Lung (tissue), 12 donors: ENCODE measurements around the gene CSNK1G3. TPM values are rescaled to one million over a fixed set of nuclear protein-coding genes. Genes with fewer than 3 reads are reported as not detected.
A peak's percentile ranks its signal among the peaks of the same experiment; 100 is the strongest.

Experiments used
- ATAC-seq: fragments of 200-7000 bp; cut with Tn5 transposase; one replicate; pipeline ENCODE4 v1.9.1; 2020; ENCODE audit warnings: moderate number of reproducible peaks; ENCODE audit not compliant: insufficient read depth, low FRiP score
- DNase-seq, 3 donors: peaks; one replicate each; pipeline ENCODE4 v3.0.0-alpha.2; 2013 to 2017
- H3K27ac ChIP-seq, 2 donors: one replicate each; pipeline ENCODE4 v1.5.1; 2013; ENCODE audit warnings: mild to moderate bottlenecking in 2 of 2, moderate library complexity in 2 of 2, control low read depth in 1 of 2, inconsistent platforms in 1 of 2, low read depth in 1 of 2, low read length in 1 of 2
- H3K27me3 ChIP-seq, 3 donors: one replicate each; pipeline ENCODE4 v1.5.1; 2013; ENCODE audit warnings: low read length in 2 of 3; ENCODE audit not compliant: control insufficient read depth in 3 of 3, insufficient read depth in 3 of 3
- H3K36me3 ChIP-seq, 4 donors: one replicate each; pipeline ENCODE4 v1.5.1; 2013; ENCODE audit warnings: low read length in 4 of 4, mild to moderate bottlenecking in 1 of 4, moderate library complexity in 1 of 4; ENCODE audit not compliant: control insufficient read depth in 4 of 4, insufficient read depth in 4 of 4
- H3K4me1 ChIP-seq, 5 donors: one replicate each; pipeline ENCODE4 v1.5.1; 2013; ENCODE audit warnings: low read length in 5 of 5, mild to moderate bottlenecking in 2 of 5, moderate library complexity in 1 of 5; ENCODE audit not compliant: control insufficient read depth in 5 of 5, insufficient read depth in 5 of 5
- H3K4me3 ChIP-seq: one replicate; pipeline ENCODE4 v1.5.1; 2013; ENCODE audit warnings: mild to moderate bottlenecking, control low read depth, moderate library complexity
- H3K9ac ChIP-seq, 2 donors: one replicate each; pipeline ENCODE4 v1.5.1; 2013; ENCODE audit warnings: low read length in 2 of 2, control low read depth in 1 of 2; ENCODE audit not compliant: insufficient read depth in 1 of 2
- H3K9me3 ChIP-seq, 4 donors: one replicate each; pipeline ENCODE4 v1.5.1; 2013; ENCODE audit warnings: low read length in 3 of 4, mild to moderate bottlenecking in 1 of 4, moderate library complexity in 1 of 4; ENCODE audit not compliant: control insufficient read depth in 4 of 4, insufficient read depth in 3 of 4
- CTCF ChIP-seq: IDR thresholded peaks from 2 replicates; pipeline ENCODE4 v1.5.1; 2012; ENCODE audit warnings: mild to moderate bottlenecking; ENCODE audit errors: control extremely low read depth, extremely low read depth
- WGBS, 2 donors: extraction: QIAGEN DNeasy Blood & Tissue Kit; methylation state at CpG; one replicate each; pipeline ENCODE4 v1.1.7; 2013; 5-methylcytosine and 5-hydroxymethylcytosine counted together
- polyA plus RNA-seq, 2 donors: library from polyadenylated mRNA; stranded (reverse); fragments of 200-250 nt; gene quantifications; one replicate each; pipeline ENCODE4 v1.2.1, GENCODE V29; 2013
- total RNA-seq, 2 donors: library from RNA; depleted of rRNA in 1 of 2; stranded (reverse); fragments of >200 nt in 1 of 2; gene quantifications; one replicate each; pipeline ENCODE4 v1.2.1, GENCODE V29; 2014 to 2021
- donor health status: control.
- donor health status: control.
- donor health status: Bipolar disorder and iron deficiency.
- donor health status: healthy.
- donor health status: DM: yes; HTN: yes; CAD: no.

Gene CSNK1G3
- total and polyA plus RNA-seq, 4 donors: 8.3 to 106 (median 21.0) TPM

DNA sequence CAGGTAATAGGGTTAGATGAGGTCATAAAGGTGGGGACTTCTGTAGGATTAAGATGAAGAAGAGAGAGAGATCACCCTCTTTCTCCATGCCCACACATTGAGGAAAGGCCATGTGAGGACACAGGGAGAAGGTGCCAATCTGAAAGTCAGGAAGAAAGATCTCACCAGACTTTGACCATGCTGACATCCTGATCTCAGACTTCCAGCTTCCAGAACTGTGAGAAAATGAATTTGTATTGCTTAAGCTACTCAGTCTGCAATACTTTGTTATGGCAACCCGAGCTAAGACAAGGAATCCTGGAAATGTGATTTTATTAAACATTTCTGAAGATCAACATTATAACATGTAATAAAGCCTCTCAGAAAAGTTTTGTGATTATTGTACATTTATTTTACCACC is 3.5 kb upstream of the CSNK1G3 start:
- Histone ChIP-seq H3K9me3 (no peaks in the 10 kb centered on the region), H3K9ac (no peak overlapping the region), H3K27ac (no peak overlapping the region), H3K4me1 (peaks cover 0 to 18% (median 0%) of the 10 kb centered on the region in 5 donors), H3K36me3 (no peaks in the 10 kb centered on the region), H3K4me3 (no peak overlapping the region), H3K27me3 (no peaks in the 10 kb centered on the region)
- ATAC-seq: no peak
- WGBS, 2 donors: 92 to 95% methylated on average over 1 of the region's 1 CpG
- TF ChIP-seq CTCF: no peak
- no peak for DNase-seq

GRCh38 chr5:123511290-123511647 is 708 bp upstream of the CSNK1G3 start:
- H3K36me3 ChIP-seq: no peaks in the 10 kb centered on the region
- WGBS, 2 donors: 65 to 92% methylated on average over 3 of the region's 3 CpGs
- H3K9me3 ChIP-seq: no peaks in the 10 kb centered on the region
- H3K9ac ChIP-seq: peak overlapping the region; percentile 64 to 87
- H3K27me3 ChIP-seq: no peaks in the 10 kb centered on the region
- ATAC-seq: no peak
- peak overlapping the region; percentile 7 for H3K4me3 ChIP-seq
- no peak for TF ChIP-seq CTCF
- DNase-seq: no peak
- H3K27ac ChIP-seq: peak overlapping the region; percentile 90 to 93
- H3K4me1 ChIP-seq: peaks cover 0 to 21% (median 2%) of the 10 kb centered on the region in 5 donors

DNA sequence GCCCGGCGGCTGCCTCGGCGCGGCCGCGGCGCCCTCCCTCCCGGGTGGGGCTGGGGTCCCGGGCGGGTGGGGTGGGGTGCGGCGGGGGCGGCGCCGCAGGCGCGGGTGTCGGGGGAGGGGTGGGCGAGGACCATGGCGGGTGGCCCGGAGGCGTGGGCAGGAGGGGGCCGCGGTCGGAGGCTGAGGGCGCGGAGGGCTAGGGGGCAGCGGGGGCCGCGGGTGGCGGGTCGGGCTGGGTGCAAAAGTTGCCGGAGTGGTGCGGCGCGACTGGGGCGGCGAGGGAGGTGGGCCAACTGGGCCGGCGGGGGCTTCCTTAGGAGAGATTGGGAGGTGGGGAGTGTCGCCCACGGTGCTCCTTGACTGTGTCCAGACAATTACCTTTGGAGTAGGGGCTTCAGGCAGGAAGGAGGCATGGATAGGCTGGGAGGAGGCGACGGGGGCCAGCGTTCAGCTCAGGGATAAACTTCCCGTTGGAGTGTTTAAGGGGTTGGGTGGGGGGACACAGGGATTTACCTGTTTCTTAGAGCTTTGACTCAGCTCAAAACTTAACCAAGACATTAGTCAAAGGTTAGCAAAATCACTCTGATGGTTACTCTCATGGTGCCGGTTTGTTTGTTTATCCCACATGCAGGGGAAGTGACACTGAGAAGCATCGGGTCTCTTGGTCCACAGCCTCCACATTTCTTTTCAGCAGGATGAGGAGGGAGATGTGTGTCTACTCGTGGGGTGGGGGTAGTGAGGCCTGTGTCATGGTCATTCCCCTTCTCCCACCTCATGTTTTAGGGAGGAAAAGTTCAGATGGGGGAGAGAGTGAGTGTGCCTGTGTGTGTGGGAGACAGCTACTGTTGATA is 859 bp downstream of the CSNK1G3 start:
- Histone ChIP-seq H3K4me3 (peak overlapping the region; percentile 78), H3K9me3 (no peaks in the 10 kb centered on the region), H3K4me1 (peaks cover 0 to 22% (median 2%) of the 10 kb centered on the region in 5 donors), H3K27ac (peak overlapping the region; percentile 90 to 93), H3K36me3 (no peaks in the 10 kb centered on the region), H3K27me3 (no peaks in the 10 kb centered on the region), H3K9ac (peak overlapping the region; percentile 60 to 87)
- WGBS, 2 donors: 0 to 1% methylated on average over 22 to 50 of the region's 50 CpGs
- DNase-seq (peak; percentile 44 to 68 (median 65)), ATAC-seq (no peak)
- no peak for TF ChIP-seq CTCF
